M059J (cell line): Measurements from ENCODE around the gene EMP1. TPM values are rescaled to one million over a fixed set of nuclear protein-coding genes. Genes with fewer than 3 reads are reported as not detected.

ENCODE experiments used
- DNase-seq: peaks from one replicate; pipeline ENCODE4 v3.0.0-alpha.2; 2012; ENCODE audit warnings: low read depth
- total RNA-seq: library from RNA; depleted of rRNA; stranded (reverse); fragments of >200 nt; shearing (Covaris generic); gene quantifications from 2 replicates; pipeline ENCODE4 v1.2.3, GENCODE V29; 2014

The EMP1 gene
- total RNA-seq, 1 experiment from 2014 or later = 28.9 TPM

GRCh38 chr12:13197526-13198143 lies 1.1 kb downstream of the EMP1 start:
- DNase-seq = no peak

GRCh38 chr12:13198241-13198640 lies 1.7 kb downstream of the EMP1 start:
- no peak for DNase-seq

DNA sequence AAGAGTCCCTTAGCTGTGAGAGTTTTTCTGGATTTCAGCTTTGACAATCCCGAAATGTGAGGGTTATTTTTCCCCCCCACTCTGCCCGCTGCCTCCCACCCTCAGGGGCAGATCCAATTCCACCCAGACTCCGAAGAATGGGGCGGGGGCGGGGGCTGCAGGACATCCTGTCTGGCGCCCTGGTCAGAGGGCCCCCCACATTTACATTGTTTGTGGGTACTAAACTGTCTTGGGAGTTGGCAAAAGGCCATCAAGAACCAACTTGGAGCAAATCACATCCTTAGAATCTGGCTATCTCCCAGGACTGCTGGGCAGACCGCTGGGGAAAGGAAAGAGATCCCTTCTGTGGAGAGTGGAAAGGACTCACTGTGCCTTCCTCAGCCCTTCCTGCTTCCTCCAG lies 2.4 kb downstream of the EMP1 start:
- peak; percentile 51 for DNase-seq

DNA sequence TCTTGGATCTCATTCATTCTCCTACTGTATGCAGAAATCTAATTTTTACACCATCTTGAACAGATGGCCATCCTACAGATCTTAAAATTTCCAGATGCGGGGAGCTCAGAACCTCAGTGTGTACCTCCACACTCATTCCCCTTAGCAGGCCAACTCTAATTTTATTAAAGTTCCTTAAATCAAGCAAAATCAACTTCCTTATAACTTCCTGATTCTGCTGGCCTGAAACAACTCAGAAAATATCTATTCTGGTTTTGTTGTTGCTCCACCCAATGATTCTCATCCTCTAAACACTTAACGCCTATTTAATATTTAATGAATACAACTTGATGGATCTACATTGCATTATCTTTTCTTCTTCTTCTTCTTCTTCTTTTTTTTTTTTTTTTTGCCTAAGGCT lies 3.1 kb downstream of the EMP1 start:
- DNase-seq = no peak

GRCh38 chr12:13200841-13201240 lies 4.3 kb downstream of the EMP1 start:
- no peak for DNase-seq

DNA sequence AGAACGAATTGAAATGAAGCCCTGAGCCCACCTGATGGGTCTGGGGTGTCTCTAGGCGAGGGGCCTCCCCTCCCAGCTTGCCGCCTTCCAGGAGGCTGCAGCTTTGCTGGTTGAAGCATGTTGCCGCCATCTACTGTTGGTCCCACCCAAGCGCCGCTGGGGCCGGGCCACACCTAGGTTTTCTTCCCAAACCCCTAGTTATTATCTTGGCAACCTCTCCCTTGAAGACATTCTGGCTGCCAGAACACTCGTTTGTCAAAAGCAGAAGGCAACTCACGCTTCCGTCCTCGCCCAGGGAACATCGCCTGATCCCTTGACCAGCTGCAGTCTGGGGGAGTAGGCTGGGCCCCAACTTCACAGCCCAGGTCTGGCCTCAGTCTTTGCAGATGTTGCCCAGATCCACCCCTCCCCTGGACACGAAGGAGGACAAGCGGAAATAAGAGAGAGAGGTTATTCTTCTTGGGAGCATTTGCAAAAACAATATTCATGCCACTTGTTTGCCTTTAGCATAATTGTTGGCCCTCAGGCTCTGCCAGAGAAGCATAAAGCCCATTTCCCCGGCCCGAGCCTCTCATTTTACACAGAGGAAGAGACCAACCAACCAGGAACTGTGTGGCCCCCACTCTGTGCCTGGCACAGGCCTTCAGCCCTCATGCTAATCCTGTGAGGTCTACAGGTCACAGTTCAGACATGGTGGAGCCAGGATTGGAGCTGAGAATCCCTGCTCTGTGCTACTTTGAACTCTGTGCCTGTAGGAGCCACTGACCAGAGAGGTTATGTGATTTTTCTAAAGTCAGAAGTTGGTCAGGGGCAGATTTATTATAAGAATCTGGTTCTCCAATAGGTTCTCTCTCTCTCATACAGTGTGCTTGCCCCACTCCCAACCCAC lies 6.8 kb downstream of the EMP1 start:
- DNase-seq = no peak

- peak; percentile 59 for DNase-seq
Observed at GRCh38 chr12:13204428-13204827, 7.9 kb downstream of the EMP1 start.

DNA sequence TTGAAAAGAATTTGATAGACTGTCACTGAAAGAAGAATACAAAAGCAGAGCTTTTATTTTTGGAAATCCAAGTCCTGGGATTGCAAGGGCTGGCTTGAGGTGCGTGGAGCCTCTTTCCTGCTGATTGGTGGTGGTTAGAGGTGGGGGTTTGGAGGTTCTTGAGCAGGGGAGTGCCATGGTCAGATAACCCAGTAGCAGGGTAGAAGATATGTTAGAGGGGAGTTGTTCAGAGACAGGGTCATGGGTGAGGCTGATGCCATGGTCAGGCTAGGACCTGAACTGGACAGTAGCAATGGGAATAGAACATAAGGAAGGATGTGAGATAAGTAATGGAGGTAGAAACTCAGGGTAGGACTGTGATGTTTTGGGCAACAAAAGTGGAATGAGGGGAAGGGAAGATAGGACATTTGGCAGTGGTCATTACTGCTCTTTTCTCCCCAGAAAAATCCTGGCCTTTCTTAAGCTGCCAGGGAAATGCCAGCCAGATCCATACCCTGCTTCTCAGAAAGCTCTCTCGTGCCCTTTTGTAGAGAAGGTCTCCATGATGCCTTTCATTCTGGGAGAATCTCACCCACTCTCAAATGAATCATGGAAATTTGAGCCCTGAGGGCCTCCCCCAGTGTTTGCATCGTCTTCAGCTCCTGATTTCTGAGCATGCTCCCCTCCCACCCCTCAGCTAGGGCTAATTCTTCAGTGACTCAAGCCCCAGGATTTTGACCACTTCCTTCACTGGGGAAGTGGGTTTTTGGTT lies 9.5 kb downstream of the EMP1 start:
- peak; percentile 99 for DNase-seq

DNA sequence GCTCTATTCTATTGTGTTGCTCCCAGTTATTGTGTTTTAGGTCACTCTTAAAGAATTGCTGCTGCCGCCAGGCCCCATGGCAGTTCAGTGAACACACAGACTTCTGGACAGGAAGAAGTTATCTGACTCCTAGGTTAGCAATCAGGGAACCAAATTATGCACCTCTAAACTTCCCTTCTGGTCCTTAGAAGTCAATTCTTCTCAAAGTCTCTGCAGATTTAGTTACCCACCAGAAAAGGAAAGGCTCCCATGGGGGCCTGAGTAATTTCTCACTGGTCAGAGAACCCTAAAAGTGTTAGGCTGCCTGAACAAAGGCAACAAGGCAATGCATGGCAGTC lies 10.0 kb downstream of the EMP1 start:
- DNase-seq = no peak

DNA sequence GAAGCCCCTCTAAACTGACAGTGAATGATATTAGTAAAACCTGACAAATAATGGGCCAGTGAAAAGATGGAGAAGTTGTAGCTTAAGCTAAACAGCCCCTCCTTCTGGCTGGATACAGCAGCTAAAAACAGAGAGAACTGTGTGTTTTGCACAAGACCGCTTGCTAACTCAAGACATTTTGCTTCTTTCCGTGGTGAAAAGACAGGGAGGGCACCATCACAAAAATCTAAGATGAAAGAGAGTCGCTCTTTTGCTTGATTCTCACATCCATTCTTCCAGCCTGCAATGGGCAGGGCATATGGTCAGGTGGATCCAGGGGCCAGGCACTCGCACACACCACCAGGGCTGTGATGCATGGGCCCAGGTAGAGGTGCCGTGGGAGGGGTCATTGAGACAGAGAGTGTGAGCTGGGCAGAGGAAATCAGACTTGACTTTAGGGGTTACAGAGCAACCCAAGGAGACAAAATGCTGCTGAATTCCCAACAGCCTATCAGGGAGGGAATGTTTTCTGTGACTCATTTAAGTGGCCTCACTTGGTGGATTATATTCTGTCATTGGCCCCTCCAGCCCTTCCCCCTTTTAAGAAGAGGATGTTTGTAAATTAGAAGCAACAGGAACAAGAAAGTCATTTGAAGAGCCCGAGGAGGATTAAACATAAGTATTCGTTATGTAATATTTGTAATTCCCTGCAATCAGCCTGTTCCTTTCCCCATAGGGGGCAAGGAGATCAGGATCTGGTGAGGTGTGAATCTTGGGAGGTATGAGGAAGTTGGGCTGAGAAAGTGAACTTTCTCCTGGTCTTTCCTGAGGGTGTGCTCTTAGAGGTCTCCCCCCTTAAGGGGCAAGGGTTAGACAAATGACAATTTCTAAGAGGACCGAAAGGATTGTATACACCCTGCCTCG lies 12.3 kb downstream of the EMP1 start:
- peak; percentile 48 for DNase-seq

- DNase-seq = no peak
Observed at GRCh38 chr12:13209436-13210235, 13.1 kb downstream of the EMP1 start.

DNA sequence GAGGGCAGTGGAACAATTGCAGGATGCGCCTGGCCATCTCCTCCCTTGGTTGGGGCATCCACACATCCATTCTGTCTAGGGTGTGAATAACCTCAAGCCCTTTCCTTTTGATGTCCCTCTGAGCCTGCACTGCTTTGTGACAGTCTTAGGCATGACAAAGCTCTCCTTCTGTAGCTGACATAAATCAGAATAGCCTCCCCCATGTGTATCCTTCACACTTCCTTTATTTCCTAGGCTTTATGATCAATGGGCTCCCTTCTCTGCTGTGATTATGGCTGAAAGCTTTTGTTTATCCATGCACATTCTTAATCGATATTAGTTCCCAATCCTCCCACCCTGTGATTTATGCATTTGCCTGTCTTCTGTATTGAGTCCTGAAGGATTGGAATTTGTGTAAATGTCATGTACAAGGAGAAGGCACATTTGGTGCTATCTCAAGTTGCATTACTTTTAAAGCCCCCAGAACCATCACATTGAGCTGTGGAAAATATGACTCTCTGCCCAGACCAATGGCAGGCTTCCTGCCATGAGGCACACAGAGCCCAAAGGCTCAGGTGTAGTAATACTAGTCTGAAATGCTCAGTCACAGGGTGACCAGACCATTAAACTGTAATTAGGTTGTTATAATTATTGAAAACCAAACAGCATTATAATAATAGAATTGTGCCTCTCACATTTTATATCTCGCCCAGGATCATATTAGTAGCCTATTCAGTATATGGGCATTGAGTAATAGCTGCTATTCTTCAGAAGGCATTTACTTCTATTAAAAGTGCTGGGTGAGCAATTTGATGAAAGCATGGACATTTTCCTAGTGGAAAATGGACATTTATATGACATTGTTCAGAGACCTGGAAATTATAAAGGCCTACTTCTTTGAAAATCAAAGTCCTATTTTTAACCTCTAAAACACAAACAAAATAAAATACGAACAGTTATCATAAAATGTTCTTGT lies 14.0 kb downstream of the EMP1 start:
- DNase-seq = no peak

DNA sequence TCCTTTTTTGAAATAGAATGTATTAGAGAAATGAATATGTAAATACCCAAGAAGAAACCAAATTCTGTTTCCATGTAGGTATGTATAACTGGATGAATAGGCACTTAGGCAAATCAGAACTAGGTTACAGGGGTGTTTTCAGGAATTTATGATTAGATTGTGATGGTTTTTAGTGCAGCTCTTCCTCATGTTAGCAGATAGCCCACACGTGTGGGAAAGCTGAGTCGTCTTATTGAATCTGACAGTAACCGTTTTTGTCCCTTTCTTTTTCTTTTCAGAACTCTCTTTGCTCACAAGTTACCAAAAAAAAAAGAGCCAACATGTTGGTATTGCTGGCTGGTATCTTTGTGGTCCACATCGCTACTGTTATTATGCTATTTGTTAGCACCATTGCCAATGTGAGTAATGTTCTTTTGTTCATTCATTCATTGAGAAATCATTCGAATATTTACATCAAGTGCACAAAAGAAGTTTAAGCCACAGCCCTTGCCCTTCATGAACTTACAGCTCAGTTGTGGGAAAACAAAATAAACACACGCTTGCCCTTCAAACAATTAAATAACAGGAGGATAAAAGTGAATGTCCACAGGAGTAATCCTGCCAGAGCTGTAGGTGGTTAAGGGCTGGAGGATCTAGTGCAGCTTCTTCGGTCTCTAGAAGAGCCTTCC lies 14.8 kb downstream of the EMP1 start:
- DNase-seq = peak; percentile 76

DNA sequence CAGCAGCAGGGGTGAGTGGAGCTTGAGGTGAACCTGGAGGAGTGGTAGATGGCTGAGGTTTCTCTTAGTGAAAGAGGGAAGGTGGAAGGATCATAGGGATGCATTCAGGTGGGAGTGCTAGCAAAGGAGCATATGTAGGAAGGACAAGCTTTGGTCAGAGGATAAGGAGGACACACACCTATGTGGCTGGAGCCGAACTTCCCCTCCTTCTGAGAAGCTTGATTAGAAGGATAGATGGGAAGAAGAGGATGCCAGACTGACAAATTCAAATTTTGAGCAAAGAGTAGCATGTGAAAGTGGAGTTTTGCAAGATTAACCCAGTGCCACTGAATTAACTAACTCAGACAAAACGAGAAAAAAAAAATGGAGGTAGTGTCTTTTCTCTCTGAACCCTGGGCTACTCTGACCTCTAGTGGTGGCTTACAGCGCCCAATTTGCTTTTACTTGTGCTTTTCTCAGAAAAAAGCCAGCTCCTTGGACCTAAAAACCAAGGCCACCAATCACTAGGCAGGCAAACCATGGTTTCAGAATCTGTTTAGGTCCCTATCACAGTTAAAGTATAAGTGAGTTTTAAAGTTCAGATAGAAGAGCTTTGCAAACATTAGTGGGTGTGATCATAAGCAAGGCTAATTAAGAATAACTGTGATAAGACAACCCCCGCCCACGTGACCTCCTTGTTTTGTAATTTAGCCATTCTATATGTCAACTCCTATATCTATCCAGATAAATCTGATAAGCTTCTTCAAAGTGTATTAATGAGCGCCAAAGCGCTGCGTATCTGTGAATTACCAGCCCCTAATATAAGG lies 15.5 kb downstream of the EMP1 start:
- peak; percentile 77 for DNase-seq

DNA sequence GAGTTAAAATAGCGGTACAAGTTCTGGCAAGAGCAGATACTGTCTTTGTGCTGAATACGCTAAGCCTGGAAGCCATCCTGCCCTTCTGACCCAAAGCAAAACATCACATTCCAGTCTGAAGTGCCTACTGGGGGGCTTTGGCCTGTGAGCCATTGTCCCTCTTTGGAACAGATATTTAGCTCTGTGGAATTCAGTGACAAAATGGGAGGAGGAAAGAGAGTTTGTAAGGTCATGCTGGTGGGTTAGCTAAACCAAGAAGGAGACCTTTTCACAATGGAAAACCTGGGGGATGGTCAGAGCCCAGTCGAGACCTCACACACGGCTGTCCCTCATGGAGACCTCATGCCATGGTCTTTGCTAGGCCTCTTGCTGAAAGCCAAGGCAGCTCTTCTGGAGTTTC lies 18.5 kb downstream of the EMP1 start:
- no peak for DNase-seq

DNA sequence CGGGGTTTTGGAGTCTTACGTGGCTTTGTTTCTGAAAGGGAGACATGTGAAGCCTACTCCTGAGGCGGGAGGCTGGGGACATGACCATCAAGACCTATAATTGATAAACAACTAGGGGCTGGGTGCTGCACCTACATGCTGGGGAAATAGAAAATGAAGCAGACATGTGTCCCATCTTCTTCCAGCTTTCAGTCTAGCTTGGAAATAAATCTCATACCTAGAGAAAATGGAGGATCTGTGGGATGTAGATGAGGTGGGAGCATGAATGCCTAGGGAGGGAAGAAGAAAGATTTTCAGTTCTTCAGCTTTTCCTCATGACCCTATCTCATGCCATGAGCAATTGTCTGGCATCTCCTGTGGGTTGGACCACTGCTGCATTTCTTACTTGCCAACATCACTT lies 22.1 kb downstream of the EMP1 start:
- no peak for DNase-seq

GRCh38 chr12:13219320-13219719 lies 22.8 kb downstream of the EMP1 start:
- DNase-seq = no peak

- no peak for DNase-seq
Observed at GRCh38 chr12:13220838-13221237, 24.3 kb downstream of the EMP1 start.
